SK-N-MC (cell line): Measurements from ENCODE around the gene CNOT11.

Source experiments
- EZH2 ChIP-seq: fragments of 200-600 bp; sonication (generic); IDR thresholded peaks from one replicate; pipeline ENCODE4 v1.6.1; 2017; ENCODE audit warnings: antibody characterized with exemption
- POLR2AphosphoS5 ChIP-seq: IDR thresholded peaks from 2 replicates; pipeline ENCODE4 v1.6.1; 2012; ENCODE audit warnings: mild to moderate bottlenecking, low read depth, low read length, borderline replicate concordance

DNA sequence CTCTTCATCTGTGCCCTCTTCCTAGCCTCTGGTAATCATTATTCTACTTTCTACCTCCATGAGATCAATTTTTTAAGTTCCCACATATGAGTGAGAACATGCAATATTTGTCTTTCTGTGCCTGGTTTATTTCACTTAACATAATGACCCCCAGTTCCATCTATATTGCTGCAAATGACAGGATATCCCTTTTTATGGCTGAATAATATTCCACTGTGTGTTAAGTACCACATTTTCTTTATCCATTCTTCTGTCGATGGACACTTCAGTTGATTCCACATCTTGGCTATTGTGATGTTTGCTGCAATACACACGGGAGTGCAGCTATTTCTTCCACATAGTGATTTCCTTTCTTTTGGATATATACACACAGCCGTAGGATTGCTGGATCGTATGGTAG lies 43.9 kb upstream of the CNOT11 start:
- TF ChIP-seq EZH2 (no peak), POLR2AphosphoS5 (no peak)
